NCI-H510A (cell line): ENCODE measurements around the gene ACSL1.
"Not testable (repeated sequence)": the region's sequence is repeated elsewhere in the genome, so short reads cannot be mapped to it uniquely, and the experiment has no call there.

ENCODE experiments used
- DNase-seq: peaks from one replicate; lab custom pipeline; 2025; lab: John Stamatoyannopoulos, UW

The ACSL1 gene

GRCh38 chr4:184752496-184753275, 73.1 kb downstream of the ACSL1 start:
- no peak for DNase-seq

- DNase-seq: no peak
Observed at GRCh38 chr4:184751585-184751956, 74.2 kb downstream of the ACSL1 start.

GRCh38 chr4:184750926-184751584, 74.7 kb downstream of the ACSL1 start:
- DNase-seq: no peak

- peak; percentile 19 for DNase-seq
Observed at GRCh38 chr4:184748251-184748652, 77.5 kb downstream of the ACSL1 start.

GRCh38 chr4:184747034-184747830, 78.5 kb downstream of the ACSL1 start:
- peak; percentile 3 for DNase-seq

GRCh38 chr4:184745831-184746795, 79.7 kb downstream of the ACSL1 start:
- DNase-seq: peak; percentile 17

GRCh38 chr4:184744236-184744635, 81.5 kb downstream of the ACSL1 start:
- no peak for DNase-seq

- no peak for DNase-seq
Observed at GRCh38 chr4:184743650-184744049, 82.1 kb downstream of the ACSL1 start.

- not testable (repeated sequence) for DNase-seq
Observed at GRCh38 chr4:184741651-184742050, 84.1 kb downstream of the ACSL1 start.

- no peak for DNase-seq
Observed at GRCh38 chr4:184740980-184741391, 84.8 kb downstream of the ACSL1 start.

GRCh38 chr4:184739575-184739974, 86.2 kb downstream of the ACSL1 start:
- DNase-seq: not testable (repeated sequence)

- DNase-seq: no peak
Observed at GRCh38 chr4:184734758-184735157, 91.0 kb downstream of the ACSL1 start.

GRCh38 chr4:184733654-184734524, 91.9 kb downstream of the ACSL1 start, which contains the start of gene CENPU:
Gene CENPU, minus strand, starts transcription at chr4:184734096. Its CDS starts 34 bp downstream, at chr4:184734062.
- peak; percentile 87 for DNase-seq

GRCh38 chr4:184732126-184732525, 93.6 kb downstream of the ACSL1 start:
- peak; percentile 3 for DNase-seq

GRCh38 chr4:184731056-184731455, 94.7 kb downstream of the ACSL1 start:
- no peak for DNase-seq

GRCh38 chr4:184729946-184730345, 95.8 kb downstream of the ACSL1 start:
- DNase-seq: no peak

GRCh38 chr4:184728858-184729257, 96.9 kb downstream of the ACSL1 start:
- DNase-seq: no peak

- no peak for DNase-seq
Observed at GRCh38 chr4:184727430-184727829, 98.3 kb downstream of the ACSL1 start.

- DNase-seq: no peak
Observed at GRCh38 chr4:184722798-184723197, 103.0 kb downstream of the ACSL1 start.

GRCh38 chr4:184721254-184721653, 104.5 kb downstream of the ACSL1 start:
- no peak for DNase-seq
